NCI-H128 (cell line): ENCODE data around the gene SDCCAG8.

Source experiments
- DNase-seq: peaks from one replicate; lab custom pipeline; 2025; ENCODE audit not compliant: unreplicated experiment; lab: John Stamatoyannopoulos, UW

The SDCCAG8 gene

GRCh38 chr1:243379706-243380105, 123.9 kb downstream of the SDCCAG8 start:
- no peak for DNase-seq

DNA sequence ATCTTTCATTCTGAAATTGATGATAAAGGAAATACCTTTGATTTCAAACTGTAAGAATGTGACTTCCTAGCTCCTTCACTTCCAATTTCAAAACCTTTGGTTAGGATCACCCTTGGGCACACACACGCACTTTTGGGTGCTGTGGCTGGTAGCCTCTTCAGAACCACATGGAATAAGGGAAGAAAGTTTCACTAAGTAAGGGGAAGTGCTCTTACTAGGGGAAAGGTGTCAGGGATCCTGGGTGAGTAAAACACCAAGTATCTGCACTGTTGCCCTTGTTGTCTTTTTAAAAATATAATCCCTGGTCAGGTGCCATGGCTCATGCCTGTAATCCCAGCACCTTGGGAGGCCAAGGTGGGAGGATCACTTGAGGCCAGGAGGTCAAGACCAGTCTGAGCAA, 132.4 kb downstream of the SDCCAG8 start:
- DNase-seq, result no peak

GRCh38 chr1:243390162-243390791, 134.4 kb downstream of the SDCCAG8 start:
- no peak for DNase-seq

DNA sequence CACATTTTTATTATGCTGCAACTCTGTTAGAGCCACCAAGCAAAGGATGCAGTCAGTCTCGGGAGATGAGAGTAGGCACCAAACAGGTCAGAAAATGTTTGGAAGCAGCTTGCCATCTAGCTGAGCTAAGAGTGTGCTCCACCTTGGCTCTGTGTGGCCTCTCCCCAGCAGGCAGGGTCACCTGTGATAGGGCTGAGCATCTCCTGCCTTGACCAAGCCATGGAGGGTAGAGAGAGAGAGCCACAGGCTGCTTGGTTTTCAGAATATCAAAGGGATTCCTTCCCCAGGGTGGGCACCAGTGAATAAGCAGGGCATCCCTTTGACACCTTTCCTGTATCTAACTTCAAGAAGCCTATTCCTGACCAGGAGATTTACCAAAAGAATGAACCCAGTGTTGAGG, 135.5 kb downstream of the SDCCAG8 start:
- no peak for DNase-seq

DNA sequence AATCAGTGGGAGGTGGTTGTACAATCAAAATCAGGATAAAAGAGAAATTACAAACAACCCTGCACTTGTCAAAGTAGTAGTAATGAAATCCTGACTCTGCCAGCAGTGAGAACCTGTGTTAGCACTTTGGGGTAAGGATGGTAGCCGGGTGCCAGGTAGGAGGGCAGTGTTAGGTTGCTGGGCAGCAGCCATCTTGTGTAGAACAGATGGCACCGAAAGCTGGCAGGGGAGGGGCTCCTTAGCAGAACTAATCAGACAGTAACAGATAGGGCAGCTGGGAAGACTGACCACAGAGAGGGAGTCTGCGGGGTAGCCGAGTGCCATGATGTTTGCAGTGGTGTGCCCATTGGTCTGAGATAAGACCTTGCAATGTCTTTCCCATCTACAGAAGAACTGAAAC, 137.3 kb downstream of the SDCCAG8 start:
- DNase-seq, result no peak

DNA sequence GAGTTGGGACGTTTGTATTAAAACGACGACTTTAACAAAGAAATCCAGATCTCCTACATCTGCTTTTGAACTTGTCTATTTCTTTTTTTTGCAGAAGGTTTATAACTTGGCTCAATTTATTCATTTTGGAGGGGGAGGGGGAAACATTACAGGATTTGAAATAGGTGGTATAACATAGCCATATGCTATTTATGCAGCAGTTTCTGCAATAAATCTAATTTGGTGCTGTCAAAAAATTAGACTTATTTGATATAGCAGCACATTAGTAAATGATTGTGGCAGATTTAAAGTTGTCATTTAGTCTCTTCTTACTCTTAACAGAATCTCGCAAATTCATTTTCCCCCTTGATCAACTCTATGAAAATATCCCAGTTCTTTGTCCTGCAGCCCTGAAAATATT, 138.2 kb downstream of the SDCCAG8 start:
- DNase-seq, result no peak

DNA sequence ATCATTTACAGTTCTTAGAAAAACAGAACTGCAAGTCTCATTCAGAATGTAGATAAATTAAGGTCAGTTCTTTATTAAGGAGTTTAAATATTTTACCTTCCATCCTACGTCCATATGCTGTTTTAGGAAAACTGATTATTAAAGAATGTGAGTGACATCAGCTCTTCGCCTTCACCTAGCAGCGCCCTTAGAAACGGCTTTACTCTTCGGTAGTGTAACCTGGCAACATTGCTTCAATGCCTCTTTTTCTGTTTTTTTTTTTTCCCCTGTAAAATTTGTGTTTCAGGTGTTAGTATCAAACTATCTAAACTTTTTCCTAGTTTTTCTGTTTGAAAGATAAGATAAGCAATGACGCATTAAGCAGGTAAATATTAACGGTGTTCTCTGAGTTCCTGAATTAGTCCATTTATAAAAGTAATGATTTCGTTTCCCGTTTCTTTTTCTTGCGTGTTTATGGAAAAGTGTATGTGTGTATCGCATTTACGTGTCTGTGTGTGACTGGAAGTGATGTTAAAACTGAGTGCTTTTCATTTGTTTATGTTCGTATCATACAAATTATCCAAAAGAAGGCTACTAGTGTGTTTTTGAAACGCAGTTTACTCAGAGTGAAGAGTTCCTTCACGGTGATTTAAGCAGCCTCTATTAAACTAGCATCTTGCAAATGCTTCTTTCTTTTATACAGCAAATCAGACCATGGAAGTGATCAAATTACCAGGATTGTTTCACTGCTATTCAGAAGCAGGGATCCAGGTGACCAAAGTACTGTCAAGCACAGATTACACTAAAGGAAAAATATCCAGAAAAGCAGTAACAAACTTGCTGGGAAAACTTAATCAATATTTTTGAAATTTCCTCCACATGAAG, 139.0 kb downstream of the SDCCAG8 start:
- no peak for DNase-seq

- no peak for DNase-seq
Measured at GRCh38 chr1:243396424-243396823, 140.6 kb downstream of the SDCCAG8 start.

- no peak for DNase-seq
Measured at GRCh38 chr1:243396876-243397275, 141.0 kb downstream of the SDCCAG8 start.

DNA sequence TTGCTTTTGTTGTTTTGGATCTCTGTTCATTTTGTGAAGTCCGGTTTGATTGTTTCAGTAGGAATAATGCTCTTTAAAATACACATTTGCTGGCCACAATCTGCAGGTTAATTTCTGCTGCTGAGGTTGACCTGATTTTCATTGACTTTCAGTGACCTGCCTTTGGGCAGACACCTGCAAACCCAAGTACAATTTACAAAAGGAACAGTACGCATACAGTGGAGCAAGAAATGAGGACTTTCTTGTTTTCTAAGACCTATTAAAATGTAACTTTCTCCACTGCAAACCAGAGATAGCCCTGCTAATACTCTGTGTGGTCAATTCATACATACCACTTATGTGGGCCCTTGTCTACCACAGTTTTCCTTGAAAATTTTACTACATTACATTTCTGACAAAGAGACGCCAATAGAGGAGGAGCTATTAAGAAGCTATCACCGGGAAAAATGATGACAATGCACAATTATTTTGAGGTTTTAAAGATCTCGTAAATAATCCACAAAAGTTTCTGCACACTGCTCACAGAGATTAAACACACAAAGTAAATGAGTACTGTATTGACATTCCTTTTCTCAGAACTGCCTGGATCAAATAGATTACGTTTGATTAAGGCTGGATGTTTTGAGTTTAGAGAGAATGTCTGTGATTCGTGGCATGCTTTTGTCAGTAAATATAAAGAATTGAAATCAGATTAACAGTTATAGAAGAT, 141.9 kb downstream of the SDCCAG8 start:
- DNase-seq, result no peak

- no peak for DNase-seq
Measured at GRCh38 chr1:243399561-243400155, 143.8 kb downstream of the SDCCAG8 start.

DNA sequence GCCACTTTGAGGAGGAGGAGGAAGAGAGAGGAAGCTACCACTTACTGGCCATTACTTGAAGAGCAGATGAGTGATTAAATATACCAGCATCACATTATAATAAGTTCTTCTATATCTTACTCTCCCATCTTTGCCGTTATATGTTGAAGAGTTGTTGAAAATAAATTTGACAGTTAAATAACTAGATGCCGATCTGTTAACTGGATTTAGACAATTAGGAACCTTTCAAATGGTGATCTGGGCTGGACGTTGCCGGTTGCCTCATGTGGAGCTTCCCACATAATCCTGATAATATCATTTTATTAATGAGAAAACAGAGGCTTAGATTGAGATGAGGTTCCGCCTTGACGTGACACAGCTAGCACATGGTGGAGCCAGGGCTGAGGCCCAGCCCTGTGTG, 147.0 kb downstream of the SDCCAG8 start:
- no peak for DNase-seq

DNA sequence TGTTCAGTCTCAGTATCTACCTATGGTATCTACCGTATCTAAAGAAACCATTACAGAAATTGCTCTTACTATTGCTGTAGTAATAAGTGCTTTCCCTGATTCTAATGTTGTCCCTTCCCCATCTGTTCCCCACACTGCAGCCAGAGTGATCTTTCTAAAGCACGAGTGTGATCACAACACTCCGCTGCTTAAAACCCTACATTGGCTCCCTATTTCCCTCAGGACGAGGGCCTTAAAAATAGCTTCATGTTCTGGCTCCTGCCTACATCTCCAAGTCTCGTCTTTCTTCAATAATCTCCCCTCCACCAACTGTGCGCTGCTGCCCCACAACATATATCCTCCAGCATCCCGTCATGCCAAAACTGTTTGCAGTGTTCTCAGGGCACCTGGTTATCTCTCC, 150.6 kb downstream of the SDCCAG8 start:
- no peak for DNase-seq

GRCh38 chr1:243407284-243408018, 151.6 kb downstream of the SDCCAG8 start:
- DNase-seq, result no peak

- no peak for DNase-seq
Measured at GRCh38 chr1:243408479-243408878, 152.6 kb downstream of the SDCCAG8 start.

- DNase-seq, result no peak
Measured at GRCh38 chr1:243409284-243409683, 153.4 kb downstream of the SDCCAG8 start.

GRCh38 chr1:243411472-243411871, 155.6 kb downstream of the SDCCAG8 start:
- DNase-seq, result no peak

DNA sequence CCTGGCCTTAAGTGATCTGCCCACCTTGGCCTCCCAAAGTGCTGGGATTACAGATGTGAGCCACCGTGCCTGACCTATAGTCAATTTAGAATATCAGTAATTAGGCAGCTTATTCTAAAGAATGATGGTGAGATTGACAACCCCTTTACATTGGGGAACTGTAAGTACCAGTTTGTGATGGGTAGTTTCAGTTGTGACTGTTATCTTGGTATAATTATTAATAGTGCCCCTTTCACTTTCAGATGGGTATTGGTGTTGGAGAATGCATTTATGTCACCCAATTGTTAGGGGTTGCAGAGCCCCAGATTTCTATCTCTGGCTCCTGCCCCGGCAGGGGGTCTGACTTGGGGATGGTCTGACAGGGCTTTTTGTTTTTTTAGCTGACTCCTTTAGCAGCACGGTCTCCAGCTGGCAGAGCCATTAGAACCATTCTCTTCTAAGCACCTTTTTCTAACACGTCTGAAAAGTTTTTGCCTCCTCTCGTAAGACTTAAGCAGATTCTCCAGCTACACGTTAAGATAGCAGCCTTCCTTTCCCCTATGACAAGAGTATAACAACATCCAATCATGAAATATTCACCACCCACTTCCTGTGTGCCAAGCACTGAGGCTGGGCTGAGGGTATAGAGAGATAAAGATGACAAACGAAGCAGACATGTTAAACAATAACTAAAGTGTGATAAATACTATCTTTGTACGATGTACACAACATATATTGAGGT, 157.8 kb downstream of the SDCCAG8 start:
- no peak for DNase-seq

- no peak for DNase-seq
Measured at GRCh38 chr1:243414152-243414494, 158.3 kb downstream of the SDCCAG8 start.

- DNase-seq, result no peak
Measured at GRCh38 chr1:243415663-243416408, 160.0 kb downstream of the SDCCAG8 start.
